HG03469 (cell line): ENCODE results near the gene CPA5.
"Not testable (repeated sequence)": the region's sequence is repeated elsewhere in the genome, so short reads cannot be mapped to it uniquely, and the experiment has no call there.

Experiments used
- ATAC-seq: cut with Tn5 transposase; IDR thresholded peaks from one replicate; pipeline ENCODE4 v1.9.1; 2021; ENCODE audit warnings: mild to moderate bottlenecking, moderate library complexity, moderate number of reproducible peaks; ENCODE audit not compliant: unreplicated experiment

Gene CPA5

GRCh38 chr7:130374507-130374906, 29.9 kb downstream of the CPA5 start:
- no peak for ATAC-seq

- ATAC-seq, result not testable (repeated sequence)
Observed at GRCh38 chr7:130376461-130376860, 31.8 kb downstream of the CPA5 start.

GRCh38 chr7:130377178-130377577, 32.6 kb downstream of the CPA5 start:
- ATAC-seq, result no peak

- no peak for ATAC-seq
Observed at GRCh38 chr7:130379019-130379418, 34.4 kb downstream of the CPA5 start.

GRCh38 chr7:130379532-130379920, 34.9 kb downstream of the CPA5 start:
- no peak for ATAC-seq

- ATAC-seq, result no peak
Observed at GRCh38 chr7:130379921-130380860, 35.6 kb downstream of the CPA5 start, which contains the start of gene CPA1. Gene CPA1, plus strand, starts transcription at chr7:130380494. Its CDS starts 27 bp downstream, at chr7:130380521.

GRCh38 chr7:130380861-130381455, 36.3 kb downstream of the CPA5 start:
- ATAC-seq, result no peak

- ATAC-seq, result no peak
Observed at GRCh38 chr7:130381468-130382312, 37.1 kb downstream of the CPA5 start.

- no peak for ATAC-seq
Observed at GRCh38 chr7:130383187-130383980, 38.8 kb downstream of the CPA5 start.

GRCh38 chr7:130384371-130384801, 39.8 kb downstream of the CPA5 start:
- ATAC-seq, result no peak

- no peak for ATAC-seq
Observed at GRCh38 chr7:130384841-130385599, 40.4 kb downstream of the CPA5 start.

- ATAC-seq, result no peak
Observed at GRCh38 chr7:130385600-130386066, 41.0 kb downstream of the CPA5 start.

- ATAC-seq, result no peak
Observed at GRCh38 chr7:130386876-130387275, 42.3 kb downstream of the CPA5 start.

GRCh38 chr7:130387306-130387627, 42.7 kb downstream of the CPA5 start:
- ATAC-seq, result no peak

GRCh38 chr7:130387628-130388403, 43.2 kb downstream of the CPA5 start:
- no peak for ATAC-seq

GRCh38 chr7:130388671-130389070, 44.1 kb downstream of the CPA5 start:
- no peak for ATAC-seq

GRCh38 chr7:130390486-130390885, 45.9 kb downstream of the CPA5 start:
- no peak for ATAC-seq

GRCh38 chr7:130393101-130393561, 48.5 kb downstream of the CPA5 start:
- no peak for ATAC-seq
